HG03571 (cell line): ENCODE measurements around the gene OR2A42.
"Not testable (repeated sequence)": the region's sequence is repeated elsewhere in the genome, so short reads cannot be mapped to it uniquely, and the experiment has no call there.

Source experiments
- ATAC-seq: cut with Tn5 transposase; IDR thresholded peaks from one replicate; pipeline ENCODE4 v1.9.1; 2021; ENCODE audit not compliant: unreplicated experiment

Gene OR2A42, protein sequence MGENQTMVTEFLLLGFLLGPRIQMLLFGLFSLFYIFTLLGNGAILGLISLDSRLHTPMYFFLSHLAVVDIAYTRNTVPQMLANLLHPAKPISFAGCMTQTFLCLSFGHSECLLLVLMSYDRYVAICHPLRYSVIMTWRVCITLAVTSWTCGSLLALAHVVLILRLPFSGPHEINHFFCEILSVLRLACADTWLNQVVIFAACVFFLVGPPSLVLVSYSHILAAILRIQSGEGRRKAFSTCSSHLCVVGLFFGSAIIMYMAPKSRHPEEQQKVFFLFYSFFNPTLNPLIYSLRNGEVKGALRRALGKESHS

DNA sequence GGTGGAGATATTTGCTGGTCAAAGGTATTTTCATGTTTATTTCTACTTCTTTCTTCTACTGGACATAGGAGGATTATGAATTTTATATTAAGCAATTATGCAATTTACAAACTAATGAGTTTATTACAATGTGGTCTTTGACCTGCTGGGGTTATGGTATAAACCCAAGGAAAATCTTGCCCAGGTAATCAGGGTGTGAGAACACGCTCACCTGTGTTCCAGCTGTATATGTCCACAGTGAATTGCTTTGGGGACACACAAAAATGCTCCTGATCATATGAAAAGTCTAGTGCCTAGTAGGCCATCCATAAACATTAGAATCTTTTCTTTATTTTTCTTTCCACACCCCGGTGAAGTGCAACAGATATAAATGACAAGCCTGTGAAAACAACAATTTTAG is at the start of gene OR2A42:
Gene OR2A42, minus strand, starts transcription at position 241 of the 400 bp plus-strand sequence. CDS start 6,762 bp downstream, outside the sequence.
- not testable (repeated sequence) for ATAC-seq

DNA sequence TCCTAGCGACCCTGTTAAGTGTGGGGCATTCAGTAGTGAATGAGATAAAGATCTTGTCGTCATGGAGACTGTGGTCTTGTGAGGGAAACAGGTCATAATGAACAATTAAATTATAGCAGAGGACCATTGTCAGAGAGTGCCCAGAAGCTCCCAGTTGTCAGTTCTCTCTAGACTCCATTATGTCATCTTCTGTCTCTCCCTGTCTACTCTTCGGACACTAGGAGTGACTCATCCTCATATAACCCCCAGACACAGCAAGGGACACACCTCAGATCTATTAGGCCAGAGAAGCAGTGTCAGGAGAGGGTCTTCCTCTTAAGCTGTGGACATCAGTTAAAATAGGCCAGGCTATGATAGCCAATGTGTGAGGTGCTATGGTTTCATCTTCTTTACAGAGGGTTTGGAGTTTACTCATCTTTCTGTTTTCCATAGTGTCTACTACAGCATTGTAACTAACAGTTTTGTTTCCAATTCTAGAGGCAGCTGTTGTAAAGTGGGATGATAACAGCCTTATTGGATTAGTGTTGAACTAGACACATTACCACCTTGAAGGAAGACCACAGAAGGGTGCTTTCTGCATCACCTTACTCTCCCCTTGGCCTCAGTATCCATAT is 47.9 kb upstream of the OR2A42 start:
- not testable (repeated sequence) for ATAC-seq

DNA sequence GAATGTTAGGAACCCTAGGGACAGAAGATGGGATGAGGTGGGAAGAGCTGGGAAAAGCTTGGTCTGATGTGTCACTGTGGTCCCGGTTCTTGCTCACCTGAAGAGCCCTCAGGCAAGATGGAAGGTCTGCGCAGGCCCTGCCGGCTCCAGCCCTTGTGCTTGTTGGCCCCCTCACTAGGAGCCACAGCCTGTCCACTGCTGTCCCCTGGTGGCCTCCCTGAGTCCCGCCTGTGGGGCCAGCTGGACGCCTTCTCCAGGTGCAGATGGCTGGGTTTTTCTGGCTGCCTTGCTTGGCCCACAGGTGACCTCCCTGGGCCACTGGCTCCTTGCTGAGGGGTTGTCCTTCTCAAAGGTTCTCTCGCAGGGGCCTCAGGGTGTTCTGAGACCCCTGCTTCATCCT is 44.3 kb upstream of the OR2A42 start:
- ATAC-seq: not testable (repeated sequence)

DNA sequence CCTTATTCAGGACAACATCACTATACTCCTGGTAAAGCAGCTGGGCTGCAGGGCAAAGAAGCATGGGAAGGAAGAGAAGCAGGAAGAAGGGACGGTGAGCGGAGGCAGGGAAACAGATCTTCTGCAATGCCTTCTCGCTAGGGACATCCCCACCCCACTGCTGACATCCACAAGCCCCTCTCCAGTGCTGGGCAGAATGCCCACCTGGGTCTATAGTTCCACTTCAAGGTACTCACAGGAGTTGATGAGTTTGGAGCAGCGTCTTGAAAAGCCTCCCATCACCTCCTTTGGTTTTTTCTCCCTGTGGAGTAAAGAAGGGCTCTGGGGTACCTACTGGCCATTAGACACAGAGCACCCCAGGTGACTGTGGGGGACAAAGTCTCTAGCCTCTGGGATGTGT is 43.1 kb upstream of the OR2A42 start:
- not testable (repeated sequence) for ATAC-seq

DNA sequence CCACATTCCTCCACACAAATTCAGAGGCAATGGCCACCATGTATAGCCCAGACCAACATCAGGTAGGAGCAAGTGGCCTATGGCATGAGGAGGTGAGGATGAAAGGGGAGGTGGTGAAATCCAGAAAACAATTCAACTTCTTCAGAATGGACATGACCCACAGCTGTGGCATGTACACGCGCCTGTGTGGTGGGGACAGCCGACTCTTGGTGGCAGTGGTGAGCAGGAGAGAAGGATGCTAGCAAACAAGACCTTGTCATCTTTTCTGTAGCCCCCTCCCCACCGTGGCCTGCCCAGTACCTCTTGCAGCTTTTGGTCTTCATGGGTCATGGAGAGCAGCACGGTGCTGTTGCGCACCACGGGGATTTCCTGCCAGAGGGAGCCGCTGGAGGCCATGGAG is 42.6 kb upstream of the OR2A42 start:
- ATAC-seq: not testable (repeated sequence)

DNA sequence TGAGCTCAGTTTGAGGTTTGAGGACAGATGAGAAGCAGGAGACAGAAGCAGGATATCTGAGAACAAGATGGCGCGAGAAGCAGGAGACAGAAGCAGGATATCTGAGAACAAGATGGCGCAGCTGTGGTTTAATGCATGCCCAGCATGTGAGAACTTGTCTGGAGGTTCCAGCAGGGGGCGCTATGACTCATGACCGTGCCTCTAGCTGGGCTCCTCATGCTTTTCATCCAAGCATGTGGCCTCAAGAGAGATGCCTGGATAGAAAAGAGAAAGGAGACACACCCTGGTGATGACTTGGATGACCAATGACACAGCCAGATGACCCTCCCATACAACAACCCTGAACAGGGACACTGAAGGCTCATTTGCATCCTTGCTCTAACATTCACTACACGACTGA is 40.6 kb upstream of the OR2A42 start:
- not testable (repeated sequence) for ATAC-seq

DNA sequence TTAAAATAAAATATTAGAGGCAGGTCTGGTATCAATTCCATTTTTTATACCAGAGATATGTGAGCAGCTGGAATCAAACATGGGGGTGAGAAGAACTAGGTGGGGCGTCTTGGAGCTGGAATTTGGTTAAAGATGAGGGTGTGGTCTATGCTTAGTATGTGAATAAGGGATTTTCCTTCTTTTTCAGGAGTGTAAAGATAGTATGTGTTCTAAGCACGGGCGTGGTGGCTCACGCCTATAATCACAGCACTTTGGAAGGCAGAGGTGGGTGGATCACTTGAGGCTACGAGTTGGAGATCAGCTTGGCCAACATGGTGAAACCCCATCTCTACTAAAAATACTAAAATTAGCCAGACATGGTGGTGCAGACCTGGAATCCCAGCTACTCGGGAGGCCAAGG is 35.9 kb upstream of the OR2A42 start:
- not testable (repeated sequence) for ATAC-seq

DNA sequence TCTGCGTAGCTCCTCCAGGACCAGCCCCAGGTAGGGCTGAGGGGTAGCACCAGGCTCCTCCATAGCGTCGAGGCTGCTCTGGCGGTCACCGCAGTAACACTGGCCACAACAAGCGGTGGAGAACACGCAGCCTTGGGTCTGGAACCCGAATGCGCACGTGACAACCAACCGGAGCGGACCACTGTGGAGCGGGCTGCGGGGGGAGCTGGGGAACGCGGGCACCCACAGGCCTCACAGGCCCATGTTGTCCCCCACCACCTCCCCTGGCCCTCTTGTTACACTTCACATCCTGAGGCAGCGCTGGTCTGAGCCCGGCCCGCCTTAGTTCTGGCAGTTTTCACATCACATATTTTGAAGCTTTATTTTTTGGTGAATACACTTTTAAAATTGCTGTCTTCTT is 29.8 kb upstream of the OR2A42 start, which contains the start of gene CTAGE8:
Gene CTAGE8, minus strand, starts transcription at position 101 of the 400 bp plus-strand sequence. Its CDS starts 38 bp downstream, at position 63.
- not testable (repeated sequence) for ATAC-seq

DNA sequence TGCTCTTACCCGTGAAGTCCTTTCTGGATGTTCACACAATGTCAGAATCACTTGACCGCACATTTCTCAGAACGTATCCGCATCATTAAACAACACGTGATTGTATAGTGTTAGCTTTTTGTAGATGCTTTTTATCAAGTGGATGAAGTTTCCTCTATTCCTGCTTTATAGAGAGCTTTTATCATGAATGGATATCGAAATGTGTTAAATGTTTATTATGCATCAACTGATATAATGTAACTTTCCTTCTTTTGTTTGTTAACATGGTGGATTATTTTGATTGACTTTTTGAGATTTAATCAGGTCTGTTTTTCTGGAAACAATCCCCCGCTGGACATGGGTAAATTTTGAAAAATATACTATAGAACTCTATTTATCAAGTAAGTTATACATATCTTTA is 25.3 kb upstream of the OR2A42 start, which contains the start of gene OR2A7:
Gene OR2A7, minus strand, starts transcription at position 101 of the 400 bp plus-strand sequence. CDS start 5,164 bp downstream, outside the sequence.
- ATAC-seq: not testable (repeated sequence)

DNA sequence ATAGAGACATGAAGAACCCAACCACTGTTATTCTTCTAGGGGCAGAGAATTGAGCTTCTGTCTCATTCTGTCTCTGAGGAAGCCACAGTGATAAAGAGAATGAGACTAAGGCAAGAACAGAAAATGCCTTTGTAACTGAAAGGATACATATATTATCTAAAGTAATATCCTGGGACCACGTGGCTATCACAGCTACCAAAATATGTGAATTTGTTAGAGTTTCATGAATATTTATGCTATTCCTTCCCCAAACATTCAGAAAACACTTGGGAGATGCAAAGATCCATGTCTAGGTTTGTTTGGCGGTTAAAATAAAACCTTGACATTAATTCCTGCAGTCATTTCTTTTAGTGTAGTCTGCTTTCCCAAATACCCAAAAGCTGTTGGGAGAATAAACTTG is 22.7 kb upstream of the OR2A42 start:
- not testable (repeated sequence) for ATAC-seq

DNA sequence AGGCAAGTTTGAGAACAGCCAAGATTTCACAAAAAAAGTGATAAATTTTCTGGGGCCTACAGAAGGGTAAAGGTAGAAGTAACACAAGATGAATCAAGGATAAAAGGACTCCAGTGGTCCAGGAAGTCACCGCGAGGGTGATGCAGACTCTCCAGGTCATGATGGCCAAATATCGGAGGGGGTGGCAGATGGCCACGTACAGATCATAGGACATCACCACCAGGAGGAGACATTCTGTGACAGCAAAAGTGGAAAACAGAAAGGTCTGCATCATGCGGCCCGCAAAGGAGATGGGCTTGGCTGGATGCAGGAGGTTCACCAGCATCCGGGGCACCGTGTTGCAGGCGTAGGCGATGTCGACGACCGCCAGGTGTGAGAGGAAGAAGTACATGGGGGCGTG is 19.7 kb upstream of the OR2A42 start:
- ATAC-seq: not testable (repeated sequence)

DNA sequence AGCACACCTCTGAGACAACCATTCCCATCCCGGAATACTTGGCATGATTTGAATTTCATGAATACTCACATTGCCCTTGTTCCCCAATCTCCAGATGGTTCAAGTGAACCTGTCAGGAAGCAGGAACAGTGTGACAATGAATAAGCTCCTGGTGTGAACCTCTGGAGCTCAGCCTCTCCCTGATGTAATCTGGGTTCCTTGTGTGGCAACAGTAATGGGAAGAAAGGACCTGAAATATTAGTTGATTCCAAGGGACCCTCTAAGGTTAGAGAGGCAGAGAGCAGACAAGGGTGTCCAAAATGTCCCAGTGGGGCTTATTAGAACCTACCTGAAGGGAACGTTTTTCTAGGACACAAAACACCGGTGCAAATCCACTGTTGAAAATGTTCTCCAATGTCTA is 16.7 kb upstream of the OR2A42 start:
- ATAC-seq: no peak

DNA sequence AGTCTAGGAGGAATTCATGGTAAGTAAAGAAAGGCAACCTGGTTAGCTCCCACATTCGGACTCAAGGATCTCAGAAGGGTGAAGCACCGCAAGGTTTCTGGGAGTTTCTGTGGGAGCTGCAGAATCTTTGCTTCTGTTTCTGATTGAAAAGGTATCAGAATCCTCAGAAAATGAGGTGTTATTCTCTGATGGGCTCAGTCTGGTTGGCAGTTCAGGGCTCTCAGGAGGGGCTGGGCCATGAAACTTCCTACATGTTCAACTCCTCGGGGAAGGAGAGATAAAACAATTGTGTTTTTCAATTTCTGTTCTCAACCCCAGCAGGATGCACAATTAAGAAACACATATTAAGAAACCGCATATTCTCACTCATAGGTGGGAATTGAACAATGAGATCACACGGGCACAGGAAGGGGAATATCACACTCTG is 16.1 kb upstream of the OR2A42 start:
- ATAC-seq: no peak

DNA sequence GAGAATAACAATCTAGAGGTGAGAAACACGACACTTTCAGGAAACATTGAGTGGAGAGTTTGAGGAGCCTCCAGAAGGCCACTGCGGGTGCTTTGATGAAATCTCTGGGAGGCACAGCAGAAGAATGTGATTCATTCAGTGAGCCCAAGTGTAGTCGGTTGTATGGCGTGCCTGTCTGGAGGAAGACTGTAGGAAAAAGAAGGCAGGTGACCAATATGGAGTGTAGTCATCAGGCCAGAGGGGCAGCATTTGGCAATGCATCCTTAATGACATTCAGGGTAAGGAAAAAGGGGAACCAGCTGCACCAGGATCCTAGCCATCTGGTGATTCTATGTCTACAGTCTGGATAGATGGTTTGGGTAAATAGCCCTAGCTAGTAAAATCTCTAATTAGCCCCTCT is 12.9 kb upstream of the OR2A42 start:
- ATAC-seq: not testable (repeated sequence)

DNA sequence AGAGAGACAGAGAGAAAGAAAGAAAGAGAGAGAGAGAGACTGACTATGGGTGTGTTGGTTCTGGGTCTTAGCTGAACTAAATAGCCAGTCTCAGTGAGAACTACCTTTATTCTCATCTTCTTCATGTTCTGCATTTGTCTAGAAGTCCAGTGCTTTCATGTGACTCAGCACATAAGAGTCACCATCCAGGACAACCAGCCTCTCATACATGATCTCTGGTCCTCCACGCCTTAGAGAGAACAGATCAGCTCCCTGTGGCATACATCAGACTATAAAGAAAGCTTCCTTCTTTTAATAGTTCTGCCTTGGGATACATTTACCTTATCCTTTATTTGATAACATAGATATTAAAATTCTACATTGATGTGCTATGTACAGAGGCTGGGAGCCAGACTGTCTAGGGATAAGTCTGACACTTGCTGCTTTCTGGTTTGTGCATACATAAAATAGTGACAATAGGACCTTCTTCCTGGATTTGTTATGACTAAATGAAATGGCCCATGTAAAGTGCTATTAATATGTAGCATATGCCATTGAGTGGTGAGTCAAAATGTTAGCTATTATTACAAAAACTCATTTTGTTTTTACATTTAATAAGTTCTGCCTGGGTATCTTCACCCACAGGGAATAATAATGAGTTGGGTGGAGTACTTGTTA is 8.4 kb upstream of the OR2A42 start:
- not testable (repeated sequence) for ATAC-seq

DNA sequence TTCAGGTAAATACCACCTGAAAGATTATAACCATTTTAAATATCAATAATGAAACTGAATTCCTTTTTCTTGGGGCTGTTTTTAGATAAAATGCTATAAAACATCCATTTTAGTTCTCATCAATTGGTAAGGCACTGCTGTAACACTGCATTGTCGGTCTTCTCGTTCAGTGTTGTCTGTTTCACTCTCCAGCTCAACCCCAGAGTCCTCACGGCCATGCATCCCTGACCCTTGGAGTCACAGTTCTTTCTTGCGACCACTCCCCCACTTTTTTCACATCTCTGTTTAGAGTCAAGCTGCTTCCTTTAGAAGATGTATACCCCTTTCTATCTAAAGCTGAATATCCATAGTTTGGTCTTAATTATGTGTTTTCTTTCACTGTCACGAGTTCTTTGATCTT is 7.6 kb upstream of the OR2A42 start:
- not testable (repeated sequence) for ATAC-seq

DNA sequence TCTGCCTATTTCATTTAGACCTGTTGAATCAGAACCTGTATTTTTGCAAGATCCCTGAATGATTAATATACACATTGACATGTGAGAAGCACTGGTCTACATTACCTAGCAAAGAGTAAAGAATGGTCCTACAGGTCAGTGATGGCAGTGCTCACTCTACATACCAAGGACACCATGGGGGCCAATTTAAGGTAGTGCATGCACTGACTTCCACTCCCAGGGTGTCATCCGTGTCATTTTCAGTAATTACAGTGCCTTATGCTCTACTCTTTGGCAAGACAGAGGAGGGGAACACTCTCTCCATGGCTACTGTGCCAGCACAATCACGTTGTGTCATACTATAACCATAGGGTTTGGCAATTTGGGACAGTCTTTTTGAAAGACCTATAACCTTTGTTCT is 6.0 kb upstream of the OR2A42 start:
- ATAC-seq: not testable (repeated sequence)

DNA sequence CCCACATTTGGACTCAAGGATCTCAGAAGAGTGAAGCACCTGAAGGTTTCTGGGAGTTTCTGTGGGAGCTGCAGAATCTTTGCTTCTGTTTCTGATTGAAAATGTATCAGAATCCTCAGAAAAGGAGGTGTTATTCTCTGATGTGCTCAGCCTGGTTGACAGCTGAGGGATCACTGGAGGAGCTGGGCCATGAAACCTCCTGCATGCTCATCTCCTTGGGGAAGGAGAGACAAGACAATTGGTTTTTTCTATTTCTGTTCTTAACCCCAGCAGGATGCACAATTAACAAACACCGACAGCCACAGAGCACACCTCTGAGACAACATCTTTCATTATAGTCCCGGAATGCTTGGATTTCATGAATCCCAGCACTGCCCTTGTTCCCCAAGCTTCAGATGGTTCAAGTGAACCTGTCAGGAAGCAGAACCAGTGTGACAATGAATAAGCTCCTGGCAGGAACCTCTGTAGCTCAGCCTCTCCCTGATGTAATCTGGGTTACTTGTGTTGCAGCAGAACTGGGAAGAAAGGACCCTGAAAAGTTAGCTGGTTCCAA is 799 bp downstream of the OR2A42 start:
- not testable (repeated sequence) for ATAC-seq

DNA sequence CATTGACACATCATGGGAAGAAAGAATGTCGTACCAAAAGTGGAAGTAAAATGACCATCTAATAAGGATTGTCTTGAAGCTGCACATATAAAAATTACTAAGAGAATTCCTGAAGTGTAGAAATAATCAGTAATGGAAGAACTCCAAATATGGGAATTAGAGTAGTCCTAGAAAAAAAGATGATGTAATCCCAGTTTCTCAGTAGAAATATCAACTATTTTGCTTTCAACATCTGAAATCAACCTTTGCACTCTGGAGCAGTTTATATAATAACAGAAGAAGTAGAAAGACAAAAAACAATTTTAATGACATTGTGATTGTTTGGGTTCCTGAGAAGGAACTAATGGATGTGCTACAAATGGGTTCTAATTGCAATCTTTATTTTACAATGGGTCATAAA is 6.4 kb downstream of the OR2A42 start:
- ATAC-seq: not testable (repeated sequence)

DNA sequence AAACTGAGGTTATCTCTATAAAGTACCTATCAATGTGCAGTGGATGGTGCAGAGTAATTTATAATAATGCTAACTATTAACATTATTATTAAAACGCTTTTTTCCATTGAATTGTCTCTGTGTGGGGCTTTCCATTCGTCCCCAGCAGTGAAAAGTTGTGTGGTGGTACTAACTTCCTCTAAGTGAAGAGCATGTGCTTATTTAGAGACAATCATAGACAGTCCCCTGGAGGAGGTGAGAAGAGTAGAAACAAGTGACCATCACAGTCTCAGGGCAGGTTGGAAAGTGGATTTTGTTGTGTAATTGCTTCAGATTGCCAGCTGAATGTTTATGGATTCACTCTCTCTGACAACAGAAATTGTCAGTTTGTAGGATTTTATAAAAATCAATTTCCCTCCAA is 8.4 kb downstream of the OR2A42 start:
- not testable (repeated sequence) for ATAC-seq

DNA sequence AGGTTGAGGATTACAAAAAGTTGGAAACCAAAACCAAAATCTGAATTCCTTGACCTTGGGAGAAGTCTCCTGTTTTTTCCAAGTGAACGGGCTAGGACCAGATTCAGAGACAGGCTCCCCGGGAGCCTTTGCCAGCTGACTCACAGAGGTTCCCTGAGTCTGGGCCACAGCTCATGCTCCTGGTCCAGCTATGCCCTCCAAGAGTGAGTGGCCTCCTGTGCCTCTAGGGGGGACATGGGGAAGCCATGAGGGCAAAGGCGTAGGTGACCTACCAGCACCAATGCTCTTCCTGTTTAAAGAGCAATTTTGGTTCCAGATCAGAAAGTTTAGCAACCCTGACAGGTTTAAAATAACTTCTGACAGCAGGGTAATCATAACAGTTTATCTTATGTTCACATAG is 10.6 kb downstream of the OR2A42 start:
- not testable (repeated sequence) for ATAC-seq
